Uterus (tissue), 2 donors: ENCODE data around the gene ERMP1.

ENCODE experiments used
- CTCF ChIP-seq, 4 experiments: fragments of 200-600 bp in 2 of 4; fragments of 450-650 bp in 2 of 4; sonication (generic) in 2 of 4; IDR thresholded peaks; one replicate each; pipeline ENCODE4 v1.5.1; 2016 to 2019; ENCODE audit warnings: antibody characterized with exemption in 4 of 4, mild to moderate bottlenecking in 2 of 4, moderate library complexity in 1 of 4
- POLR2A ChIP-seq, 2 donors: fragments of 450-650 bp; IDR thresholded peaks; one replicate each; pipeline ENCODE4 v1.6.1; 2016; ENCODE audit warnings: antibody characterized with exemption in 2 of 2, mild to moderate bottlenecking in 1 of 2, moderate library complexity in 1 of 2

- no peak for TF ChIP-seq CTCF (IDR thresholded peaks at IDR 0.05)
- TF ChIP-seq POLR2A (IDR thresholded peaks at IDR 0.05) = no peak
Observed at GRCh38 chr9:5784526-5785315, 48.2 kb downstream of the ERMP1 start.
